GM19035 (cell line): ENCODE measurements around the gene TMEM196.
"Not testable (repeated sequence)": the region's sequence is repeated elsewhere in the genome, so short reads cannot be mapped to it uniquely, and the experiment has no call there.

Experiments used
- ATAC-seq: cut with Tn5 transposase; IDR thresholded peaks from one replicate; pipeline ENCODE4 v1.9.1; 2021; ENCODE audit not compliant: unreplicated experiment

The TMEM196 gene

DNA sequence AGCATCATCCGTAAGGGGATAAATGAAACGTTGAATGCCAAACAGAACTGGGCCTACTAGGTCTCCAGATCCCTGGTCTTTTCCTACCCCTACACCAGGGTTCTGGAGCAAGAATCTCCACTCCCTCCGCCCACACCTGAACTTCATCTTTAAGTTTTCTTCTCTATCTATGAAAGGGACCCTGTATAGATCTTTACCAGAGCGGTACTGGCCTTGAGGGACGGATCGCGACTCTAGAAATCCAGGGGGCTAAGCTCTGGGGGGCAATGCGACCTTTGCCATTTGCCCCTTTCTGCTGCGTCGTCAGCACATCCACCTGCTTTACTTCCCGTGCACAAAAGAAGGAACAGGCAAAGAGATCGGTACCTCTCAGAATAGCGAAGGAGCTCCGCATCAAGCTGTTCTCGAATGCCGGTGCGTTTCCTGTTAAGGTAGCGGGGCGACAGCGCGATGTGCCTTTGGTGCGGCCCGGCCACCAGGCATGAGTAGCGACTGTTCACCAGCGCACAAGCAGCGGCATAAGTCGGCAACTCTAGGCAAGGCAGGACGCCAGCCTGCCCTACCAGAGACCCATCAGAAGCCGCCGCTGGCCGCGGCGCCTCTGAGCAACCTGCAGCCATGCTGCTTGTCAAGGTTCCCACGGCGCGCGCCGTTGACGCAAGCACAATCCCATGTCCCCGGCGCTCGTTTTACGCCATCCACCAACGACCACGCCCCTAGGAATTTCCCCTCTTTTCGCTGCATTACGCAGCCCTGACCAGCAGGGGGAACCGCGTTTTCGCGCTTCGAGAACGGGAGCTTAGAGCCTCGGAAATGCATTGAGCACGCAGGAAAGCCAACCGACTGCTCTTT, 64.8 kb downstream of the TMEM196 start, which contains the start of gene POLR1F:
Gene POLR1F, minus strand, starts transcription at position 641 of the 852 bp plus-strand sequence. Its CDS starts 21 bp downstream, at position 620.
- peak; percentile 99 for ATAC-seq

- ATAC-seq: no peak
These were observed 66.2 kb downstream of the TMEM196 start for GRCh38 chr7:19707240-19707639.

DNA sequence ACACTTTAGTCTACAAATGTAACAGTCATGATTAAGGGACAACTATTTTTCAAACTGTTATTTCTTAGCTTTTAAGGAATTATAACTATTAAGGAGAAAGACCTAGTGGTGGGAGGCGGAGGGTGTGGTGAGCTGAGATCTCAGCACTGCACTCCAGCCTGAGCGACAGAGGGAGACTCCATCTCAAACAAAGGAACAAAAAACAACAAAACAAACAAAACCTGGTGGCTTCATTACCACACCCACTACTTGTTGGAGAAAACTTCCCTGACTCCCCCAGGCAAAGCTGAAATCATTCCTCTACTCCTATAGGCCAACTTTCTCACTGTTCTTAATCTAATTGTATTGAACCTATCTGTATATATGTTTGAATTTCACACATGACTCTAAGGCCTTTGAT, 67.8 kb downstream of the TMEM196 start:
- no peak for ATAC-seq

DNA sequence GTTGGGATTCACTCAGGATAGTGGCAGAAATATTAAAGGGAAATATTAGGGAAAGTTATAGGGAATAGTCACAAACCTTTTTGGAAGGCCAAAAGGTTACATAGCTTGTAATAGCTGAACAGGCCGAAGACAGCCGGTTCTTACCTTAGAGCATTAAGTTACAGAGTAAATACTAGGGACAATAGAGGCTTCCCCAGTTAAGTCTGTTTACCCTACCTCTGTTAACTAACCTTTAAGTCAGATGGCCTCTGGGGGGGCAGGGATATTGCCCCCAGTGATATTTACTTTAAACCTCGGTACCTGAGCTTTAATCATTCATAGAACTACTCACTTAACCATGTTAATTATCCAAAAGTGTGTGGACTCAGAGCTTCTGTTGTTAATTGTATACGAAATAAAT, 71.9 kb downstream of the TMEM196 start:
- ATAC-seq: no peak

DNA sequence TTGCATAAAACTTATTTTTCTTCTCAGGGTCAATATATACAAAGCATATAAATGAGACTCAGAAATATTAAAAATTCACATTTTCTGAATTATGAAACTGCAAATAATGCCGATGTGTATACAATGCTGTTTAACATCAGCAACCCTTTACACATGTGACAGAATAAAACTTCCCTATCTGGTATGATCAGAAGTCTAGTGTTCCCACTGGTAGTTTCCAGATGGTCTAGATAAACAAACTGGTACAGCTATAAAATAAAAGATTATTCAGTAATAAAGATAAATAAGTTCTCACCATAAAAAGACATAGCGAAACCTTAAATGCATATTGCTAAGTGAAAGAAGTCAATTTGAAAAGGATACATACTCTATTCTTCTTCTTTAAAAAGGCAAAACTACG, 72.5 kb downstream of the TMEM196 start:
- ATAC-seq: no peak

DNA sequence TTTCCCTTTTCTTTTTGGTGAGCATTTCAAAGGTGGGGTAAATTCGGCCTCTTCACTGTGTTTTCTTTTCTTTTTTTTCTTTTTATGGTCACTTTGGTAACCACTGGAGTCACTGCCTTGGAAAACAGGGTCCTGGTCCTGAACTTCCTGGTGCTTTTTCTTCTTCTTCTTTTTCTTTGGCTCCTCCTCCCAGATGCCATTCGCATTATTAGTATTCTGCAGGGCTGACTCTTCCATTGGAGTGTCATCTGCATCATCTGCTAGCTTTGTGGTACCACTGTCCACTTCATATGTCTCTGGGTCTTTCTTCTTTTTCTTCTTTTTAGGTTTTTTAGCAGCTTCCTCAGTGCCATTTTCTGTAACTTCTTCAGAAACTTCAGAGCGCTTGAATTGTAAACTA, 75.1 kb downstream of the TMEM196 start:
- ATAC-seq: no peak

DNA sequence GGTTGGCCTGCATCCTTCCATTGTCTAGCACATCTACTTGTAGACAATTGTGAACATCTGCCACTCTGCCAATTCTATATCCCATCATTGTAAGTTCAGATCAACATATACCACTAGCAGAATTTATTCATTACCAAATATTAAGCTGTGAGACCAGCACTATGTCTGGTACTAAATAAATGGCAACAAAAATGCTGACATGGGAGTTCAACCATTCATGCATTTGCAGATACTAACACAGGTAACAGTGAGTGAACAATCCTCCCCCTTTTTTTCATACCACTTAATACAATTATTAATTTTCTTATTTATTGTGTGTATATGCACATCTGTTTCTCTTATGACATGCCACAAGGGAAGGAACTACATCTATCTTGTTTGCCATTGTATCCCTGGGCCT, 76.5 kb downstream of the TMEM196 start:
- no peak for ATAC-seq

- no peak for ATAC-seq
These were observed 81.1 kb downstream of the TMEM196 start for GRCh38 chr7:19692111-19692828.

- ATAC-seq: no peak
These were observed 82.7 kb downstream of the TMEM196 start for GRCh38 chr7:19690736-19691135.

- ATAC-seq: not testable (repeated sequence)
These were observed 84.3 kb downstream of the TMEM196 start for GRCh38 chr7:19689130-19689529.

- no peak for ATAC-seq
These were observed 91.8 kb downstream of the TMEM196 start for GRCh38 chr7:19681596-19681995.

DNA sequence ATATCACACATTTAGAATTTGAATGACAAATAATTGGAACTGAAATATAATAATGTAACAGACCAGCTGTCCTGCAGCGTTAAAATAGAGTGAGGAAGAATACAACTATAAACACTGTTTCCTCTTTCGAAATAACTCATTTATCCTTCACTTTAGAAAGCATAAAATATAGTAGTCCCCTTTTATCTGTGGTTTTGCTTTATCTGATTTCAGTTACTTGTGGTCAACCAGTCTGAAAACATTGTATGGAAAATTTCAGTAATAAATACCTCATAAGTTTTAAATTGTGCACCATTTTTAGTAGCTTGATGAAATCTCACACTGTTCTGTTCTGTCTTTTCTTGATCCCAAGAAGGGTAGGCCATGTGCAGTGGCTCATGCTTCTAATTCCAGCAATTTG, 96.2 kb downstream of the TMEM196 start:
- no peak for ATAC-seq

- no peak for ATAC-seq
These were observed 97.6 kb downstream of the TMEM196 start for GRCh38 chr7:19675816-19676215.

DNA sequence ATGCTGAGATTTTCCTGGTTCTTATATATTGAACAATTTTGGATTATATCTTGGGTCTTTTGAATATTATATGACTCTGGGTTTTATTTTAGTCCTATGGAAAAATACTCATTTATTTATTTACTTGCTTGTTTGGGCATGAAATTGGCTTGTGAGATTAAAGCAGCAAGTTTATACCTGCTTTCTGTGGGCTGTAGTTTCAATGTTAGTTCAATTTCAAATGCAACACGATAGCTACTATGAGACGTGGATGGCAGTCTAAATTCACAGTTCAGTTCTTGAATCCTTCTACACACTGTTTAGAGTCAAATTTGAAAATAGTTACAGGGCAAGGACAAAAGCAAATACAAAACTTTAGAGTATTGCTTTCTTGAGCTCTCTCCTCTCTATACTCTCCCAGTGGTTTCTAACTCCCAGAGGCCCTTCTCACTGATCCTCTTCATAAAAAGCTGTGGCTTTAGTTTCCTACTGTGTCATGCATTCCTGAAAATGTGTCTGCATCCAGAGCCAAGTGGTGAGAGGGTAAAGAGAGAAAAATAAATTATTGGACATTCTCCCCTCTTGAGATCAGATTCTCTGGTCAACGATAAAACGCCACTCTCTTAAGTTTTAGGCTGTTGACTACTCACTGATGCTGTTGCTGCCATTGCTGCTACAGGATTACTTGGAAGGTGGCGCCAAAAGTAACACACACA, 99.0 kb downstream of the TMEM196 start:
- no peak for ATAC-seq

DNA sequence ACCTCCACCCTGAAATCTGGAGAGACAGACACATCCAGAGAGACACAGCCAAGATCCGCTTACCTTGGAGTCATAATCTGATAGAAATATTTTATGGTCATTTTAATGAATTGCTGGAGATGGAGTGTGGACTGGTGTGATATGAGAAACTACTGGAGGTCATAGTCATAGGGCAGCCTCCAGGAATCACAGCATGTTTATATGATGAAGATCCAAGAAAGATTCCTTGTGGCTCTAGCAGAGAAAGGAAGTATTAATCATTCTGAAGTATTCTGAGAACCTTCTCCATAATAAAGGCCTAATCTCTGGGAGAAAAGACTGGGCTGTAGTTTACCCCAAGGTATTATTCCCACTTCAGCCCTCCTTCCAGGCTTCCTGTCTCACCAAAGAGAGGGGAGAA, 102.6 kb downstream of the TMEM196 start:
- no peak for ATAC-seq
